IPS DF 19.7 (cell line): ENCODE results near the gene ELAVL1.

Experiments
- DNase-seq: peaks from one replicate; pipeline ENCODE4 v3.0.0-alpha.2; 2013; ENCODE audit warnings: low read depth, low spot score

Gene ELAVL1

DNA sequence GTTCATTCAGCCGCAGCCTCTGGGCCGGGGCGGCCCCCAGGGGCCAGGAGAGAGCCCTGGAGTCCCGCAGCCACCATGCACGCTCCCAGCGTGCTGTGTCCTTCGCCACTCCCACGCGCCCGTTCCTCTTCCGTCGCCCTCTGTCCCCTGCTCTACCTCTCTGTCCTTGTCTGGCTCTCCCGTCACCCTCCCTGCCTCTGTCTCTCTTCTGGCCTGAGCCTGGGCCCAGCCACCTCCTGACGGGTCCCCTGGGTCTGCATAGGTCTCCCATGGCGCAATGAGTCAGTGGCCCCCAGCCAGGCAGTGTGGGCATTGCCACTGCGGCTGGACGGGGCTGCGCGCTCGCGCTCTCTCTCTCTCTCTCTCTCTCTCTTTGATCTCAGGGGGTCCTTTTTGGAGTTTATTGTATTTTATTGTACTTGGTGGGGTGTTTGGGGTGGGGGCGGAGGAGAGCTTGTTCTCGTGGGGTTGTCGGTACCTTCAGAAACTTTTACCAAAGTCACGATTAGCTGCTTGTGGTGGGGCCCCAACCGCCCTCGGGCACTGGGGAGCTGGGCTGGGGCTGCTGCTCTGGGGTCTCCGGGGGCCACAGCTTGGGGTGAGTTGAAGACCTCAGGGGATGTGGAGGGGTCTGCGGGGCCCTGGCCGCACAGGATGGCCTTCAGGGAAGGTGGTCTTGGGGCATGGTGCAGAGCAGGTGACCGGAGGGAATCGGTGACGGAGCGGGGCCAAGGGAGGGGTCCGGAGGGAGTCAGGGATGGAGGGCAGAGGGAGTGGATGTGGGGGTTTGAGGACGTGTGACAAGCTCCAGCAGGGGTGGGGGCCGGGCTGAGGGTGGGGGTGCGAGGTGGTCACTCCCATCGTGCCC is 92.5 kb downstream of the ELAVL1 start:
- DNase-seq = no peak

DNA sequence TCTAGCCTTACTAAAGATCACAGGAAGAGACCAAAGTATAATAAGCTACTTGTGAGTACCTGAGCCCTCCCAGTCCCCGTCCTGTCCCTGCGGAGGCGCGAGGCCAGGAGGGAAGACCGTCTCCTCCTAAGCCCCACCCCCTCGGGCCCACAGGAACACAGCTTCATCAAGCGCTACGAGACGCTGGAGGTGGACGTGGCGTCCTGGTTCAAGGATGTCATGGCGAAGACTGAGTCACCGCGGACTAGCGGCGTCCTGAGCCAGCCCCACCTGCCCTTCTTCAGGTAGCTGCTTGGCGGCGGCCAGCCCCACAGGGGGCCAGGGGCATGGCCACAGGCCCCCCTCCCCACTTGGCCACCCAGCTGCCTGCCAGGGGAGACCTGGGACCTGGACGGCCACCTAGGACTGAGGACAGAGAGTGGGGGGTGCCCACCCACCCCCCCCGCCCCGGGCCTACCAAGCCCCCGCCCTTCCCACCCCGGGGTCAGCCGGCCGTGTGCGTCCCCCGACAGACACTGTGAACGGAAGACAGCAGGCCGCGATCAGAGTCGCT is 93.2 kb downstream of the ELAVL1 start:
- DNase-seq = no peak

DNA sequence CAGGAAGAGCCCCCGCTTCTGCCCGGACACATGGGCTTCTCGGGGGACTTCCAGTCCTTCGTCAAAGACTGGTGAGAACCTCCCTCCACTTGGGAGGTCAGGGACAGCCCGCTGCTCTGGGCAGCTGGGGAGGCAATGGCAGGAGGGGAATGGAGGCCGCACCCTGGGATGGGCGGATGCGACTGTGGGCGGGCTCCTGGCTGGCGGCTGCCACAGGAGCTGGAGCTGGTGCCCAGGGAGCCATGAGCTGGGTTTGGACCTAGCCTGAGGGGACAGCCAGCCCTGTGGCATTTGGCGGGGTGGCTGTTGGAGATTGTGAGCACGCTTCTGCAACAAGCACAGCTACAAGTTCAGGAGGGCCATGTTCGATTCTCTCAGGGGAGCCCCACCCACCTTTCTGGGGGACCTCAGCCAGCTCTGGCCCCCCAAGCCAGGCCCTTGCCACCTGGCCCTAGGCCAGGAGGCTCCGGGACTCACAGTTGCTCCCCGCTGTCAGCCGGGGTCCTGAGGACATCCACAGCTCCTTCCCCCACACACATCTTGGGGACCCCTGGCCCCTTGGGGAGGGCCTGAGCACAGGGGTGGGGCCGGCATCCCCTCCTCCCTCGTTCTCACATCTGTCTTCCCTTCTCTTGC is 93.8 kb downstream of the ELAVL1 start:
- no peak for DNase-seq

DNA sequence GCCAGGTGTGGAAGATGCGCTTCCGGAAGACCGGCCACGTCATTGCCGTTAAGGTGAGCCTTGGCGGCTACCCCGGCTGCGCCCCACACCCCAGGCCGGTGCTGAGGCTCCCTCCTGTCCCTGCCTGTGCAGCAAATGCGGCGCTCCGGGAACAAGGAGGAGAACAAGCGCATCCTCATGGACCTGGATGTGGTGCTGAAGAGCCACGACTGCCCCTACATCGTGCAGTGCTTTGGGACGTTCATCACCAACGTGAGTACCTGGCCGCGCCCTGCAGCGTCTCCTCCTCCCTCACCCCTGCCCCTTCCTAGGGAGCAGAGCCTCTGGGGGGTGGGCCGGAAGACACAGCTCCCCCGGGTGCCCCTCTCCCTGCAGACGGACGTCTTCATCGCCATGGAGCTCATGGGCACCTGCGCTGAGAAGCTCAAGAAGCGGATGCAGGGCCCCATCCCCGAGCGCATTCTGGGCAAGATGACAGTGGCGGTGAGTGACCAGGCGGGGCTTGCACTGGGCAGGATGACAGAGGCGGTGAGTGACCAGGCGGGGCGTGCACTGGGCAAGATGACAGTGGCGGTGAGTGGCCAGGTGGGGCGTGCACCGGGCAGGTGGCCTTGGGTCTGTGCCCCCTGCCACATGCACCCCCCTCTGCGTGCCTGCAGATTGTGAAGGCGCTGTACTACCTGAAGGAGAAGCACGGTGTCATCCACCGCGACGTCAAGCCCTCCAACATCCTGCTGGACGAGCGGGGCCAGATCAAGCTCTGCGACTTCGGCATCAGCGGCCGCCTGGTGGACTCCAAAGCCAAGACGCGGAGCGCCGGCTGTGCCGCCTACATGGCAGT is 94.9 kb downstream of the ELAVL1 start:
- DNase-seq = no peak

DNA sequence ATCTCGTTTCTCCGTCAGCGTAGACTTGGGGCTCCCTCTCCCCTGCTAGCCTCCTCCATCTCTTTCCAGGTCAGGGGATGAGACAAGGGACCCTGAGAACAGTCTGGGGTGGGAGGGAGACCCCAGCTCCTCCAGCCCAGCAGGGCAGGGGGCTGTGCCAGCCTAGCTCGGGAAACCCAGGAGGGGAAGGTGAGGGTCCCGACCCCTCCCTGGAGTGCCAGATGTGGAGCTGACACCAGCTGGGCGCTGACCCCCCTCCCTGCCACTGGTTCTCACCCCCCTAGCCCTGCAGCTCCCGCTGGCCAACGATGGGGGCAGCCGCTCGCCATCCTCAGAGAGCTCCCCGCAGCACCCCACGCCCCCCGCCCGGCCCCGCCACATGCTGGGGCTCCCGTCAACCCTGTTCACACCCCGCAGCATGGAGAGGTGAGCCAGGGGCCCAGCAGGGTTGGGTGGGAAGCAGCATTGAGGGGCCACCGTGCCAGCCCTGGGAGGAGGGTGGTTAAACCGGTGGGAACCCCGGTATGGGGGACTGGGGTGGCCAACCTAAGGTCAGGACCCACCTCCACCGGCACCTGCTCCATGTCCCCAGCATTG is 95.9 kb downstream of the ELAVL1 start:
- DNase-seq = no peak

DNA sequence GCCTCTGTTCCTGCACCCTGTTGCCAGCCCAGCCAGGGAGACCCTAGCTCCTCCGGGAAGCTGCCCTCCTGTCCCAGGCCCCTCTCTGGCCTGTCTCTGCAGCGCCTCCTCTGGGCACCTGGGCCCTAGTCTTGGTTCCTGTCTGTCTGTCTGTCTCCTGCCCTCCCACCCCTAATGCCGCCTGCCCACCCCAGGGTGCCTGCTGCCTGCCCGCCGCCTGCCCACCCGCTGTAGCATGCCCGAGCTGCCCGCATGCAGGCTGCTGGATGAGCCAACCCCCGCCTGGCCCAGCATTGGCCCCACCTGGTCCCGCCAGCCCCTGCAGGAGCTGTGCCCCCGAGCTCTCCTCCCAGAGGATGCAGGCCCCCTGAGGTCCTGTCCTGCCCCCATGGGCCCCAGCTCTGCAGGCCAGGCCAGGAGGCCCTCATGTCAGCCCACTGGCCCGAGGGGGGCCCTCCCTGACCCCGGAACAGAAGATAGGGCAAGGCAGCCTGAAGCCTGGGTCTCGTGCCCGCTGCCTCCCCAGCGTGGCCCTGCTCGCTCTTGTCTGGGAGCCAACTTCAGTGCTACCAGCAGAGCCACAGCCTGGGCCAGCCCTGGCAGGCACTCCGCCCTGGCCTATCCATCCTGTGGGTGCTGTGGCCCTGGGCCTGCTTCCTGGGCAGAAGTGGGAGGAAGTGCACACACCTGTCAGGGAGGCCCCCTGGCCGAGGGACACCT is 96.5 kb downstream of the ELAVL1 start:
- no peak for DNase-seq
